ENCODE data around the gene UBE2E3.

Gene UBE2E3

DNA sequence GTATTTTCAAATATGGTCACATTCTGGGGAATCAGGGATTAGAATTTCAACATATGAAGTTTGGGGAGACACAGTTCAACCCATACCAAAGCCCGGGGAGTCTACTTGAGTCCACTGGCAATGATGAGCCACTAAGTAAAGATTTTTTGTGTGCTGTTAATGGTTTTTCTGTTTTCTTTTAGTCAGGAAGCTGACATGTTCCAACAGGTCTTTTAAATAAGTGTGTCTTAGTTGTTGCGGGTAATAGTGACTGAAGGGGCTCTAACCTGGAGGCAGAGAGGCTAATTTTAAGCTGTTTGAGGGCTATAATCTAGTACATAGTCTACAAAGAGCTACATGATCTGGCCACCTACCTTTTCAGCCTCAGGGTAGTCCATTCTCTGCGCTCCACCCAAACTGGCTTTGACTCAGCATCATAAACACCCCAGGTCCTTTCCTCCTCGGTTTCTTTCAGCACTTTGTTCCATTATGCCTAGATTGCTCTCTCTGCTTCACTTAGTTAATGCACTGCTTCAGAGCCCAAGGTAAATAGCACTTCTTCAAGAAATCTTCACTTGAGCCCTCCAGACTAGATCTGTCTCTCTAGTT is 17.6 kb upstream of the UBE2E3 start:
- no peak for DNase-seq (ENCODE audit: low read depth)
- H3K4me3 ChIP-seq (ENCODE audit: low read depth, low read length), result no peak overlapping the region
- TF ChIP-seq MAX (IDR thresholded peaks at IDR 0.05; ENCODE audit: low read depth, low read length), result no peak
- TF ChIP-seq, protein P1, sequence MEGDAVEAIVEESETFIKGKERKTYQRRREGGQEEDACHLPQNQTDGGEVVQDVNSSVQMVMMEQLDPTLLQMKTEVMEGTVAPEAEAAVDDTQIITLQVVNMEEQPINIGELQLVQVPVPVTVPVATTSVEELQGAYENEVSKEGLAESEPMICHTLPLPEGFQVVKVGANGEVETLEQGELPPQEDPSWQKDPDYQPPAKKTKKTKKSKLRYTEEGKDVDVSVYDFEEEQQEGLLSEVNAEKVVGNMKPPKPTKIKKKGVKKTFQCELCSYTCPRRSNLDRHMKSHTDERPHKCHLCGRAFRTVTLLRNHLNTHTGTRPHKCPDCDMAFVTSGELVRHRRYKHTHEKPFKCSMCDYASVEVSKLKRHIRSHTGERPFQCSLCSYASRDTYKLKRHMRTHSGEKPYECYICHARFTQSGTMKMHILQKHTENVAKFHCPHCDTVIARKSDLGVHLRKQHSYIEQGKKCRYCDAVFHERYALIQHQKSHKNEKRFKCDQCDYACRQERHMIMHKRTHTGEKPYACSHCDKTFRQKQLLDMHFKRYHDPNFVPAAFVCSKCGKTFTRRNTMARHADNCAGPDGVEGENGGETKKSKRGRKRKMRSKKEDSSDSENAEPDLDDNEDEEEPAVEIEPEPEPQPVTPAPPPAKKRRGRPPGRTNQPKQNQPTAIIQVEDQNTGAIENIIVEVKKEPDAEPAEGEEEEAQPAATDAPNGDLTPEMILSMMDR (IDR thresholded peaks at IDR 0.05; ENCODE audit: low read depth, low read length), result no peak
- TF ChIP-seq MYC (IDR thresholded peaks at IDR 0.05; ENCODE audit: low read depth, low read length), result no peak
- no peak for TF ChIP-seq POLR2A (IDR thresholded peaks at IDR 0.05; ENCODE audit: extremely low read depth, insufficient read length)

DNA sequence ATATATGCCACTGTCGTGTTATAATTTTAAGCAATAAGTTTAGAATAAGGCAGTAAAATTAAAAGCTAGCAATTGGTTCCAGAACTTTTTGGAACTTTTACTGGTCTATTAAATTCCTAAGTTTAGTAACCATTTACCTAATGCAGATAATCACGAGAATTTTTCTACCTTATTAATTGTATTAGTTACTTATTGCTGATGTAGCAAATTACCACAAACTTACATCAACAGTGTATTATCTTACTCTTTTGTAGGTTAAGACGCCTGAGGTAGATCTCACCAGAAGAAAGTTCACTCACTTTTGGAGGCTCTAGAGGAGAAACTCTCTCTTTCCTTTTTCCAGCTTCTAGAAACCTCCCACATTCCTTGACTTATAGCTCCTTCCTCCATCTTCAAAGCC is 14.0 kb upstream of the UBE2E3 start:
- TF ChIP-seq, protein P1 (IDR thresholded peaks at IDR 0.05; ENCODE audit: low read depth, low read length), result no peak
- DNase-seq (ENCODE audit: low read depth), result no peak
- H3K4me3 ChIP-seq (ENCODE audit: low read depth, low read length), result no peak overlapping the region

DNA sequence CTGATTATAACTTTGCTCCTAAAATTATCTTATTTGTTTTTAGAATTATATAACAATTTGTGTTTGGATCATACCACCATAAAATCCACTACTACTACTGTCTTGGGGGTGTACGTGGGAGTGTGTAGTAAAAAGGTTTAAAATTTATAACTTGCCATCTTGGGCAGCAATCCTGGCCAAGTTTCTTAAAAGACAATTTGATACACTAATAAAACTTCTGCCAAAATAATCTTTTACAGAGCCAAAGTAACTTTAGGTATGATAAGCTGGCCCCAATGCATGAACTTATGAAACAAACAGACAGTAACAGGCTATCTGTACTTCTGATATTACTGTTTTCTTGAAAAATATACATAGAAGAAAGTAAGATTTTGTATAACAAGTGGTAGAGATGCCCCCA is 11.3 kb upstream of the UBE2E3 start:
- DNase-seq (ENCODE audit: low read depth), result no peak
- no peak for TF ChIP-seq MAX (IDR thresholded peaks at IDR 0.05; ENCODE audit: low read depth, low read length)
- TF ChIP-seq POLR2A (IDR thresholded peaks at IDR 0.05; ENCODE audit: extremely low read depth, insufficient read length), result no peak
- no peak for TF ChIP-seq MYC (IDR thresholded peaks at IDR 0.05; ENCODE audit: low read depth, low read length)
- TF ChIP-seq, protein P1 (IDR thresholded peaks at IDR 0.05; ENCODE audit: low read depth, low read length), result no peak
- H3K4me3 ChIP-seq (ENCODE audit: low read depth, low read length), result no peak overlapping the region

DNA sequence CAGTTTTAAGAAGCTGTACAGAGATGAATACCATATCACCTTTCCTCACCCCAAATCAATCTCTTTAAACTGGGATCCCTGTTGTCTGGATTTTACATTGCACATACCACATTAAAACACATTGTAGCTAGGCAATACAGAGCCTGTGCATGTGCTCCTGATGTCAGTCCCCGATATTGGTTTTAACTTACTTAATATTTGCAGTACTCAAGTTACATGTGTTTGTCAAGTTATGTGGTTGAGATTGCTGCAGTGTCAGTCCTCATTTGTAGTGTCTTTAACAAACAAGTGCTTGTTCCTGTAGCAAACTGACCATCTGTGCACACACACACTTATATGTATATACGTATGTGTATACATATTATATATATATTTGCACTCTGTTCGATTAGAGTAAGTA is 10.4 kb upstream of the UBE2E3 start:
- no peak for DNase-seq (ENCODE audit: low read depth)
- no peak overlapping the region for H3K4me3 ChIP-seq (ENCODE audit: low read depth, low read length)
- TF ChIP-seq, protein P1 (IDR thresholded peaks at IDR 0.05; ENCODE audit: low read depth, low read length), result no peak
- TF ChIP-seq POLR2A (IDR thresholded peaks at IDR 0.05; ENCODE audit: extremely low read depth, insufficient read length), result no peak
- no peak for TF ChIP-seq MAX (IDR thresholded peaks at IDR 0.05; ENCODE audit: low read depth, low read length)
- no peak for TF ChIP-seq MYC (IDR thresholded peaks at IDR 0.05; ENCODE audit: low read depth, low read length)

DNA sequence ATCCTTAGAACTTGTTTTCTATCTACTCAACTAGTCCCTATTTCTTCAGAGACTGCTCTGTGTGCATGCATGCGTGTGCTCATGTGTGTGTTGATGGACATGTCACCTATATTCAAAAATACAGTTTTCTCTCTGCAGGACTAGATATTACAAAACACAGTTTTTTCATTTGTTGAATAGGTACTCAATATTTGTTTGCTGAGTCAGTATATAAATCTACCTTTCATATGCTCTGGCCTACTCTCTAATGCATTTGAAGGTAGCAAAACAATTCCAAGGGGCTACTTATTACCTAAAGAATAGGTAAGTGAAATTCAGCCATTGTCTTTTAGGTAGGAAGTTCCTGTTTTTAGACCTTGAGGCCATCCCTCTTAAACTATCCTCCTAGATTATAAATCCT is 8.6 kb upstream of the UBE2E3 start:
- no peak for DNase-seq (ENCODE audit: low read depth)
- TF ChIP-seq POLR2A (IDR thresholded peaks at IDR 0.05; ENCODE audit: extremely low read depth, insufficient read length) (no peak), MYC (IDR thresholded peaks at IDR 0.05; ENCODE audit: low read depth, low read length) (no peak), MAX (IDR thresholded peaks at IDR 0.05; ENCODE audit: low read depth, low read length) (no peak)
- TF ChIP-seq, protein P1 (IDR thresholded peaks at IDR 0.05; ENCODE audit: low read depth, low read length), result no peak
- no peak overlapping the region for H3K4me3 ChIP-seq (ENCODE audit: low read depth, low read length)

DNA sequence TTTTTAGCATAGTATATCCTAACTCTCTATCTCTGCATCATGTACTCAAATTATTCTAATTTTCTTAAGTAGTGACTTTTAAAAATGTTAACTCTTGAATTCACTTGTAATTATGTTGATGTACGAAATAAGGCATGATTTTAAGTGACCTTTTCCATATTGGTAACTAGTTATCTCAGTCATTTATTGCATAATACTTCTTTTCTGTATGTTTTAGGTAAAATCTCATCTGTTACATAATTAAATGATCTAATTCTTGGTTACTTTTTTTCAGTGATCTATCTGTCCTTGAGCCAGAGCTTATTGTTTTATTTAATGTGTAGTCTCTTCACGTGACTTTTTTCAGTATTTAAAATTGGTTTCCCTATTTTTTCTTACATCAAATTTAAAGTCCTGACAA is 4.8 kb upstream of the UBE2E3 start:
- no peak for TF ChIP-seq POLR2A (IDR thresholded peaks at IDR 0.05; ENCODE audit: extremely low read depth, insufficient read length)
- TF ChIP-seq MAX (IDR thresholded peaks at IDR 0.05; ENCODE audit: low read depth, low read length), result no peak
- TF ChIP-seq, protein P1 (IDR thresholded peaks at IDR 0.05; ENCODE audit: low read depth, low read length), result no peak
- TF ChIP-seq MYC (IDR thresholded peaks at IDR 0.05; ENCODE audit: low read depth, low read length), result no peak
- no peak overlapping the region for H3K4me3 ChIP-seq (ENCODE audit: low read depth, low read length)
- DNase-seq (ENCODE audit: low read depth), result no peak

Data from NB4 (cell line).